ENCODE measurements around the gene SKAP1.

- TF ChIP-seq, protein P1, sequence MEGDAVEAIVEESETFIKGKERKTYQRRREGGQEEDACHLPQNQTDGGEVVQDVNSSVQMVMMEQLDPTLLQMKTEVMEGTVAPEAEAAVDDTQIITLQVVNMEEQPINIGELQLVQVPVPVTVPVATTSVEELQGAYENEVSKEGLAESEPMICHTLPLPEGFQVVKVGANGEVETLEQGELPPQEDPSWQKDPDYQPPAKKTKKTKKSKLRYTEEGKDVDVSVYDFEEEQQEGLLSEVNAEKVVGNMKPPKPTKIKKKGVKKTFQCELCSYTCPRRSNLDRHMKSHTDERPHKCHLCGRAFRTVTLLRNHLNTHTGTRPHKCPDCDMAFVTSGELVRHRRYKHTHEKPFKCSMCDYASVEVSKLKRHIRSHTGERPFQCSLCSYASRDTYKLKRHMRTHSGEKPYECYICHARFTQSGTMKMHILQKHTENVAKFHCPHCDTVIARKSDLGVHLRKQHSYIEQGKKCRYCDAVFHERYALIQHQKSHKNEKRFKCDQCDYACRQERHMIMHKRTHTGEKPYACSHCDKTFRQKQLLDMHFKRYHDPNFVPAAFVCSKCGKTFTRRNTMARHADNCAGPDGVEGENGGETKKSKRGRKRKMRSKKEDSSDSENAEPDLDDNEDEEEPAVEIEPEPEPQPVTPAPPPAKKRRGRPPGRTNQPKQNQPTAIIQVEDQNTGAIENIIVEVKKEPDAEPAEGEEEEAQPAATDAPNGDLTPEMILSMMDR (IDR thresholded peaks at IDR 0.05 in 8 of 11, conservative IDR thresholded peaks at IDR 0.05 in 3 of 11), result no peak
- TF ChIP-seq POLR2AphosphoS5 (IDR thresholded peaks at IDR 0.05) (no peak), POLR2A (IDR thresholded peaks at IDR 0.05) (no peak)
Measured at GRCh38 chr17:48128400-48128799, 301.6 kb downstream of the SKAP1 start.
